ENCODE data around the gene C1orf87.

The C1orf87 gene

GRCh38 chr1:60073605-60074278 lies at the start of gene C1orf87:
C1orf87 (minus strand) TSS chr1:60073770; CDS start chr1:60072643, 1,127 bp downstream.
- H3K27ac ChIP-seq: no peak within 1 kb of the TSS
- TF ChIP-seq ZFX (IDR thresholded peaks at IDR 0.05) (no peak), CTCF (conservative IDR thresholded peaks at IDR 0.05) (no peak)

GRCh38 chr1:60118085-60118484 lies 44.5 kb upstream of the C1orf87 start:
- TF ChIP-seq ZFX (IDR thresholded peaks at IDR 0.05): no peak
- no peak overlapping the region for H3K27ac ChIP-seq

GRCh38 chr1:60114745-60115318 lies 41.3 kb upstream of the C1orf87 start:
- H3K27ac ChIP-seq: no peak overlapping the region
- TF ChIP-seq ZFX (IDR thresholded peaks at IDR 0.05): no peak
- no peak for TF ChIP-seq CTCF (conservative IDR thresholded peaks at IDR 0.05)

DNA sequence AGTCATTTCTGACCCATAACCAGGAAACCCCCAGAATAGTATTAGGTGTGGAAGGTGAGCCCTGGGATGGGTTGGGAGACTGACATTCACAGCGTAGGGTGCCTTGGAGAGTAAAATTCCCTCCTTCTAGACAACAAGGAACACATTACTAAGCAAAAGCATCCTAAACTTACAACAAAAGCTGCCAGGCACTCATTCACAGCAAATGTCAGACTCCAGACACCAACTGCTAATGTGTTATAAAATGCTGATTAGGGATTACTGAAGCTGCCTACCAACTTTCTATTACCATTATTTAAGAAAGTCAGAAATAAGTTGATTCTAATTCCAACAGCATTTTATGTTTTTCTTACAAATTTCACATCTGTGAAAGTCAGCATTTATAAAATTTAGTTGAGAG lies 40.0 kb upstream of the C1orf87 start:
- TF ChIP-seq ZFX (IDR thresholded peaks at IDR 0.05) (no peak), CTCF (conservative IDR thresholded peaks at IDR 0.05) (no peak)
- no peak overlapping the region for H3K27ac ChIP-seq

- TF ChIP-seq ZFX (IDR thresholded peaks at IDR 0.05): no peak
- no peak; the same call in 1 of the 2 replicates for TF ChIP-seq CTCF (conservative IDR thresholded peaks at IDR 0.05)
- no peak overlapping the region for H3K27ac ChIP-seq
Observed at GRCh38 chr1:60113028-60113427, 39.5 kb upstream of the C1orf87 start.

- H3K27ac ChIP-seq: no peak overlapping the region
- TF ChIP-seq ZFX (IDR thresholded peaks at IDR 0.05) (no peak), CTCF (conservative IDR thresholded peaks at IDR 0.05) (no peak)
Observed at GRCh38 chr1:60111716-60112115, 38.1 kb upstream of the C1orf87 start.

DNA sequence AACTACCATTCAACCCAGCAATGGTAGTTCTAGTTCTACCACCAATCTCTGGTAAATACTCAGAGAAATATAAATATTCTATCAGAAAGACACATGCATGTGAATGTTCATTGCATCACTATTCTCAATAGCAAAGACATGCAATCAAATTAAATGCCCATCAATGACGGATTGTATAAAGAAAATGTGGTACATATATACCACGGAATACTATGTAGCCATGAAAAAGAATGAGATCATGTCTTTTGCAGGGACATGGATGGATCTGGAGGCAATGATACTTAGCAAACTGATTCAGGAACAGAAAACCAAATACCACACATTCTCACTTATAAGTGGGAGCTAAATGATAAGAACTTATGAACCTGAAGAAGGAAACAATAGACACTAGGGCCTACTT lies 37.5 kb upstream of the C1orf87 start:
- H3K27ac ChIP-seq: no peak overlapping the region
- TF ChIP-seq ZFX (IDR thresholded peaks at IDR 0.05) (no peak), CTCF (conservative IDR thresholded peaks at IDR 0.05) (no peak)

- TF ChIP-seq CTCF (conservative IDR thresholded peaks at IDR 0.05) (no peak), ZFX (IDR thresholded peaks at IDR 0.05) (no peak)
- no peak overlapping the region for H3K27ac ChIP-seq
Observed at GRCh38 chr1:60108196-60108595, 34.6 kb upstream of the C1orf87 start.
